Transverse colon (tissue), 4 donors: ENCODE data around the gene TPGS1. TPM values are rescaled to one million over a fixed set of nuclear protein-coding genes. Genes with fewer than 3 reads are reported as not detected.
A peak's percentile ranks its signal among the peaks of the same experiment; 100 is the strongest.

Experiments used
- DNase-seq: peaks from one replicate; pipeline ENCODE4 v3.0.0-alpha.2; 2019
- H3K27ac ChIP-seq, 4 donors: fragments of 200-600 bp; sonication (generic); 2 replicates each; pipeline ENCODE4 v1.5.1; 2016 to 2018; ENCODE audit warnings: inconsistent platforms in 4 of 4
- H3K27me3 ChIP-seq: fragments of 200-600 bp; sonication (generic); 2 replicates; pipeline ENCODE4 v1.5.1; 2017; ENCODE audit warnings: inconsistent platforms
- H3K36me3 ChIP-seq, 4 donors: fragments of 200-600 bp; sonication (generic); 2 replicates each; pipeline ENCODE4 v1.5.1; 2017 to 2019; ENCODE audit warnings: inconsistent platforms in 4 of 4
- H3K4me1 ChIP-seq, 4 donors: fragments of 200-600 bp; sonication (generic); 2 replicates each; pipeline ENCODE4 v1.5.1; 2017 to 2020; ENCODE audit warnings: inconsistent platforms in 4 of 4
- H3K4me3 ChIP-seq, 4 donors: fragments of 200-600 bp; sonication (generic); 1 replicate in 1 of 4; 2 replicates in 3 of 4; pipeline versions ENCODE4 v1.5.1 to v1.6.1; 2017 to 2019; ENCODE audit warnings: inconsistent platforms in 4 of 4
- H3K9me3 ChIP-seq, 2 donors: fragments of 200-600 bp; sonication (generic); 2 replicates each; pipeline ENCODE4 v1.5.1; 2017 to 2019; ENCODE audit warnings: inconsistent platforms in 2 of 2
- CTCF ChIP-seq, 5 experiments: fragments of 200-600 bp in 3 of 5; fragments of 450-650 bp in 2 of 5; sonication (generic) in 3 of 5; IDR thresholded peaks; 1 replicate in 2 of 5; 2 replicates in 3 of 5; pipeline ENCODE4 v1.5.1; 2016 to 2017; ENCODE audit warnings: antibody characterized with exemption in 5 of 5, inconsistent platforms in 3 of 5, mild to moderate bottlenecking in 2 of 5, moderate library complexity in 1 of 5
- EP300 ChIP-seq: sonication (generic); formaldehyde crosslinking; IDR thresholded peaks from one replicate; pipeline ENCODE4 v1.6.1; 2017; ENCODE audit warnings: antibody characterized with exemption, low read depth
- POLR2A ChIP-seq: fragments of 450-650 bp; IDR thresholded peaks from one replicate; pipeline ENCODE4 v1.6.1; 2016; ENCODE audit warnings: antibody characterized with exemption, mild to moderate bottlenecking, moderate library complexity
- POLR2AphosphoS5 ChIP-seq, 3 donors: sonication (generic); formaldehyde crosslinking; IDR thresholded peaks; one replicate each; pipeline ENCODE4 v1.6.1; 2016; ENCODE audit warnings: antibody characterized with exemption in 3 of 3
- WGBS, 2 donors: methylation state at CpG; one replicate each; pipeline ENCODE4 v1.1.5; 2018; ENCODE audit warnings: low coverage in 1 of 2; 5-methylcytosine and 5-hydroxymethylcytosine counted together
- in situ Hi-C, 4 donors: fragments of 200-750 bp; cut with MboI; loops; one replicate each; pipeline versions ENCODE4 v1.15.0 to v1.15.1; 2017; ENCODE audit warnings: low sequenced_read_pairs in 3 of 4, low pct_ligation_motif_present in 1 of 4, low pct_unique_long_range_greater_than_20kb in 1 of 4
- intact Hi-C: fragments of 100-400 bp; cut with DNase I; formaldehyde crosslinking; loops from one replicate; pipeline ENCODE4 v1.15.1; 2023; ENCODE audit warnings: low total_unique reads
- total RNA-seq, 4 donors: library from RNA; depleted of rRNA; stranded (reverse); fragments of >200 nt; gene quantifications; one replicate each; pipeline ENCODE4 v1.1.0, GENCODE V29; 2016

The TPGS1 gene
- total RNA-seq, 4 donors from 2014 or later: 18.0 to 103 (median 43.8) TPM

- Histone ChIP-seq H3K36me3 (no peaks in the 10 kb centered on the region), H3K27me3 (peaks cover 20% of the 10 kb centered on the region), H3K4me3 (no peak overlapping the region), H3K4me1 (no peaks in the 10 kb centered on the region), H3K9me3 (no peaks in the 10 kb centered on the region), H3K27ac (no peak overlapping the region)
- no peak for DNase-seq
- in situ Hi-C loops: no loop called here
- no peak for TF ChIP-seq POLR2A
- no peak for TF ChIP-seq CTCF (IDR thresholded peaks at IDR 0.05)
- no peak for TF ChIP-seq EP300
- TF ChIP-seq POLR2AphosphoS5 (IDR thresholded peaks at IDR 0.05): no peak
- 42 to 61% methylated on average over 2 to 10 of the region's 18 CpGs for WGBS, 2 donors
- intact Hi-C loops: no loop called here
Measured at GRCh38 chr19:525029-525428, 17.7 kb downstream of the TPGS1 start.

GRCh38 chr19:525857-526419 is 18.6 kb downstream of the TPGS1 start:
- WGBS, 2 donors: 33 to 49% methylated on average over 3 to 13 of the region's 13 CpGs
- DNase-seq: no peak
- peaks cover 20% of the 10 kb centered on the region for H3K27me3 ChIP-seq

GRCh38 chr19:530134-531008 is 23.1 kb downstream of the TPGS1 start:
- peak overlapping the region; percentile 99 for H3K27ac ChIP-seq
- in situ Hi-C loops (no loop called here), intact Hi-C loops (loop anchor here (2.0 to 5.0 kb wide), 2 partner anchors 42 to 70 kb away; partner anchors contain the start of genes BSG and SHC2)
- no peaks in the 10 kb centered on the region for H3K36me3 ChIP-seq
- peak; percentile 9 for DNase-seq
- H3K4me3 ChIP-seq: peak overlapping the region; percentile 68 to 94 (median 79)
- H3K9me3 ChIP-seq: no peaks in the 10 kb centered on the region
- H3K27me3 ChIP-seq: peaks cover 20% of the 10 kb centered on the region
- TF ChIP-seq EP300: no peak
- no peak for TF ChIP-seq POLR2A
- no peak for TF ChIP-seq POLR2AphosphoS5 (IDR thresholded peaks at IDR 0.05)
- TF ChIP-seq CTCF (IDR thresholded peaks at IDR 0.05): no peak
- H3K4me1 ChIP-seq: peaks cover 12 to 30% (median 26%) of the 10 kb centered on the region in 4 donors
- 53% methylated on average over 38 of the region's 38 CpGs; no CpG with 5 or more reads in 1 of the 2 donors for WGBS, 2 donors

More at GRCh38 chr19:525857-526419, 18.6 kb downstream of the TPGS1 start:
- Histone ChIP-seq H3K36me3 (no peaks in the 10 kb centered on the region), H3K4me1 (peaks cover 0 to 6% (median 5%) of the 10 kb centered on the region in 4 donors), H3K4me3 (no peak overlapping the region), H3K9me3 (no peaks in the 10 kb centered on the region), H3K27ac (no peak overlapping the region)
- no peak for TF ChIP-seq POLR2A
- TF ChIP-seq POLR2AphosphoS5 (IDR thresholded peaks at IDR 0.05): no peak
- no peak for TF ChIP-seq CTCF (IDR thresholded peaks at IDR 0.05)
- no peak for TF ChIP-seq EP300
- intact Hi-C loops (no loop called here), in situ Hi-C loops (no loop called here)
